MCF 10A (cell line): ENCODE results near the gene CHRNE. TPM values are rescaled to one million over a fixed set of nuclear protein-coding genes. Genes with fewer than 3 reads are reported as not detected.

ENCODE experiments used
- BruUV-seq: library from RNA; stranded (reverse); fragments of 400-500 nt; replicated peaks from 2 replicates; lab custom pipeline; 2021; lab: Mats Ljungman, UMichigan
- CTCF ChIA-PET: fragments of 300-600 bp; sonication (Branson Sonifier 250); formaldehyde crosslinking; extraction: SDS; loops from one replicate; lab custom pipeline; 2021; ENCODE audit warnings: antibody characterized with exemption, inconsistent platforms; lab: Yijun Ruan, JAX
- POLR2A ChIA-PET: fragments of 300-600, 350-650 bp; sonication (Branson Sonifier 250); formaldehyde crosslinking; extraction: SDS; loops from one replicate; lab custom pipeline; 2020; ENCODE audit warnings: antibody characterized with exemption, inconsistent platforms; lab: Yijun Ruan, JAX
- DNase-seq: peaks from one replicate; pipeline ENCODE4 v3.0.0-alpha.2; 2018; ENCODE audit not compliant: unreplicated experiment
- H3K27ac Mint-ChIP-seq: one replicate; pipeline ENCODE4 v1.8.0; 2022; ENCODE audit warnings: mild to moderate bottlenecking, low read depth, mixed read lengths; ENCODE audit not compliant: unreplicated experiment
- H3K27me3 Mint-ChIP-seq: one replicate; pipeline ENCODE4 v1.8.0; 2022; ENCODE audit warnings: mixed read lengths; ENCODE audit not compliant: insufficient read depth, unreplicated experiment
- H3K36me3 Mint-ChIP-seq: one replicate; pipeline ENCODE4 v1.8.0; 2022; ENCODE audit warnings: mild to moderate bottlenecking, moderate library complexity, mixed read lengths; ENCODE audit not compliant: insufficient read depth, unreplicated experiment
- H3K4me1 Mint-ChIP-seq: one replicate; pipeline ENCODE4 v1.8.0; 2022; ENCODE audit warnings: mixed read lengths; ENCODE audit not compliant: insufficient read depth, unreplicated experiment
- H3K4me3 Mint-ChIP-seq: one replicate; pipeline ENCODE4 v1.8.0; 2022; ENCODE audit warnings: mild to moderate bottlenecking, moderate library complexity, mixed read lengths; ENCODE audit not compliant: unreplicated experiment
- H3K9me3 Mint-ChIP-seq: one replicate; pipeline ENCODE4 v1.8.0; 2022; ENCODE audit warnings: mixed read lengths; ENCODE audit not compliant: unreplicated experiment
- CTCF ChIP-seq: fragments of 200-600 bp; IDR thresholded peaks from one replicate; pipeline ENCODE4 v1.8.0; 2022; ENCODE audit warnings: antibody characterized with exemption, mild to moderate bottlenecking; ENCODE audit not compliant: unreplicated experiment
- intact Hi-C: fragments of 100-400 bp; cut with micrococcal nuclease; formaldehyde crosslinking; loops from 2 replicates; pipeline ENCODE4 v1.14.1; 2022
- total RNA-seq: library from RNA; stranded (reverse); gene quantifications from 2 replicates; pipeline ENCODE4 v1.2.3, GENCODE V29; 2022

CHRNE gene
- total RNA-seq, 1 experiment from 2014 or later: not detected

- no peak for TF ChIP-seq CTCF
- intact Hi-C loops: loop anchor here (5.0 to 10.0 kb wide), 2 partner anchors 332 to 1535 kb away; partner anchors contain the start of gene AIPL1
- Mint-ChIP-seq H3K4me1 (peaks cover 17% of the 10 kb centered on the region), H3K27ac (no peak within 1 kb of the TSS), H3K4me3 (no peak within 1 kb of the TSS), H3K9me3 (no peaks in the 10 kb centered on the region), H3K36me3 (peaks cover 56% of the 10 kb centered on the region), H3K27me3 (no peaks in the 10 kb centered on the region)
- ChIA-PET POLR2A (interaction anchor here (0.6 to 2.2 kb wide), 7 partner anchors 8 to 219 kb away, joined by 3 to 8 read pairs (median 3); partner anchors contain the start of genes PSMB6 and SPAG7), CTCF (interaction anchor here (0.6 to 4.2 kb wide), 5 partner anchors 9 to 82 kb away, joined by 3 to 38 read pairs (median 3); no protein-coding TSS in a partner anchor)
- no TSS peak for BruUV-seq
- DNase-seq: no peak
Observed at GRCh38 chr17:4899341-4900230, 3.3 kb downstream of the CHRNE start, which contains the start of gene C17orf107. C17orf107 (plus strand) TSS chr17:4899536; CDS start chr17:4899763, 227 bp downstream.

GRCh38 chr17:4898927-4899326, 4.0 kb downstream of the CHRNE start:
- Mint-ChIP-seq H3K4me3 (no peak overlapping the region), H3K4me1 (peaks cover 17% of the 10 kb centered on the region), H3K36me3 (peaks cover 58% of the 10 kb centered on the region), H3K27me3 (no peaks in the 10 kb centered on the region), H3K9me3 (no peaks in the 10 kb centered on the region), H3K27ac (no peak overlapping the region)
- no peak for DNase-seq
- CTCF ChIA-PET: interaction anchor here (0.6 to 1.0 kb wide), 3 partner anchors 10 to 13 kb away, joined by 3 to 5 read pairs (median 3); no protein-coding TSS in a partner anchor
- POLR2A ChIA-PET: interaction anchor here (0.6 to 2.2 kb wide), 5 partner anchors 9 to 219 kb away, joined by 3 to 8 read pairs (median 3); partner anchors contain the start of genes PSMB6 and SPAG7
- intact Hi-C loops: no loop called here
- no peak for TF ChIP-seq CTCF
- no TSS peak for BruUV-seq

- intact Hi-C loops: no loop called here
- H3K36me3 Mint-ChIP-seq: peaks cover 61% of the 10 kb centered on the region
- H3K27me3 Mint-ChIP-seq: no peaks in the 10 kb centered on the region
- H3K9me3 Mint-ChIP-seq: no peaks in the 10 kb centered on the region
- no peak overlapping the region for H3K27ac Mint-ChIP-seq
- CTCF ChIA-PET: interaction anchor here (0.6 to 1.0 kb wide), 3 partner anchors 10 to 106 kb away, joined by 3 to 5 read pairs (median 3); no protein-coding TSS in a partner anchor
- no peak for DNase-seq
- no peak overlapping the region for H3K4me3 Mint-ChIP-seq
- BruUV-seq: no TSS peak
- POLR2A ChIA-PET: interaction anchor here (0.7 to 1.1 kb wide), 2 partner anchors 48 to 102 kb away, joined by 3 read pairs; partner anchors contain the start of gene PSMB6
- no peak for TF ChIP-seq CTCF
- peaks cover 13% of the 10 kb centered on the region for H3K4me1 Mint-ChIP-seq
Observed at GRCh38 chr17:4898351-4898750, 4.5 kb downstream of the CHRNE start.

- no peak for TF ChIP-seq CTCF
- H3K4me3 Mint-ChIP-seq: no peak overlapping the region
- no peak overlapping the region for H3K27ac Mint-ChIP-seq
- ChIA-PET CTCF (interaction anchor here (0.6 kb wide), 1 partner anchor 105 kb away, joined by 3 read pairs; no protein-coding TSS in a partner anchor), POLR2A (interaction anchor here (0.6 kb wide), 1 partner anchor 74 kb away, joined by 3 read pairs; no protein-coding TSS in a partner anchor)
- H3K27me3 Mint-ChIP-seq: no peaks in the 10 kb centered on the region
- intact Hi-C loops: no loop called here
- DNase-seq: no peak
- peaks cover 7% of the 10 kb centered on the region for H3K4me1 Mint-ChIP-seq
- no peaks in the 10 kb centered on the region for H3K9me3 Mint-ChIP-seq
- H3K36me3 Mint-ChIP-seq: peaks cover 58% of the 10 kb centered on the region
- BruUV-seq: no TSS peak
Observed at GRCh38 chr17:4897785-4898184, 5.1 kb downstream of the CHRNE start.
